GM21619 (cell line): ENCODE measurements around the gene SSC5D.

Source experiments
- ATAC-seq: cut with Tn5 transposase; IDR thresholded peaks from one replicate; pipeline ENCODE4 v1.9.1; 2021; ENCODE audit not compliant: unreplicated experiment

The SSC5D gene

GRCh38 chr19:55552620-55553019 is 64.4 kb downstream of the SSC5D start:
- no peak for ATAC-seq

- ATAC-seq, result no peak
Measured at GRCh38 chr19:55553217-55554182, 65.3 kb downstream of the SSC5D start.

GRCh38 chr19:55554302-55554701 is 66.1 kb downstream of the SSC5D start:
- ATAC-seq, result no peak

- ATAC-seq, result no peak
Measured at GRCh38 chr19:55554741-55555152, 66.5 kb downstream of the SSC5D start.

- ATAC-seq, result no peak
Measured at GRCh38 chr19:55559684-55560083, 71.4 kb downstream of the SSC5D start.

GRCh38 chr19:55563261-55563690 is 75.0 kb downstream of the SSC5D start:
- ATAC-seq, result no peak

- no peak for ATAC-seq
Measured at GRCh38 chr19:55566823-55567222, 78.6 kb downstream of the SSC5D start.

GRCh38 chr19:55567708-55568328 is 79.6 kb downstream of the SSC5D start:
- no peak for ATAC-seq
